Measurements from ENCODE around the gene PRDX6. TPM values are rescaled to one million over a fixed set of nuclear protein-coding genes. Genes with fewer than 3 reads are reported as not detected.

Gene PRDX6
- total and polyA plus RNA-seq, 2 donors (not counting 3 experiments of a cell fraction or from before 2014, with no cell fraction given), result 145 to 288 TPM

DNA sequence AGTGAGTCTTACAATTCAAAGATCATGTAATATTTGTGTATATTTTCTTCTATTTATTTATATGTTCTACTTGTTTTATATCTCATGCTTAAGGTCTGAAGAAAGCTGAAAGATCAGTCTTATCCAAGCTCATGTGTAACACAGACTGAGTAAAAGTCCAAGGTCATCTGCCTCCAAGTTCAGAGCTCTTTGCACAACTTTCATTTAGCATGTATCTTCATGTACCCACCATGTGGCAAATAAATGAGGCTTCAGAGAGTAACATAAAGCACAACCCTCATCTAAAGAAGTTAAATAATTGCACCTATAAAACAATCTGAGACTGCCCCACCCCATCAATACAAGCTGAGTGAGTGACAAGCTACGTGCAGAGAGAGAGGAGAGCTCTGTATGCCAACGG is 38.5 kb upstream of the PRDX6 start:
- Histone ChIP-seq H3K27ac (ENCODE audit: insufficient read depth, low read depth, low read length) (no peak overlapping the region), H3K36me3 (ENCODE audit: control insufficient read depth in 2 of 2, extremely low read depth in 1 of 2, insufficient read depth in 2 of 2, low read length in 2 of 2) (no peaks in the 10 kb centered on the region), H3K4me2 (ENCODE audit: insufficient read depth, low read length) (no peak overlapping the region), H3K79me2 (ENCODE audit: control insufficient read depth, insufficient read depth, low read length) (no peaks in the 10 kb centered on the region), H3K4me3 (replicated peaks in 1 of 3; ENCODE audit: insufficient read depth in 1 of 3, low read depth in 1 of 3, low read length in 3 of 3) (no peak overlapping the region), H3K9me3 (replicated peaks; ENCODE audit: control insufficient read depth, insufficient read depth, low read length) (no peaks in the 10 kb centered on the region), H2AFZ (ENCODE audit: low read depth, low read length) (no peak overlapping the region), H3K9ac (replicated peaks; ENCODE audit: extremely low read depth, insufficient read depth, low read length) (no peak overlapping the region), H3K27me3 (ENCODE audit: control insufficient read depth in 2 of 2, insufficient read depth in 2 of 2, low read length in 2 of 2) (no peaks in the 10 kb centered on the region), H3K4me1 (ENCODE audit: control insufficient read depth, extremely low read depth, insufficient read depth, low read length) (no peaks in the 10 kb centered on the region), H4K20me1 (replicated peaks; ENCODE audit: control insufficient read depth, extremely low read depth, insufficient read depth, low read length) (no peaks in the 10 kb centered on the region), H3K9me1 (replicated peaks; ENCODE audit: control insufficient read depth, extremely low read depth, insufficient read depth, low read length) (no peaks in the 10 kb centered on the region)
- dilution Hi-C loops (cut with MboI; ENCODE audit: extremely low pct_ligation_motif_present, low sequenced_read_pairs), result no loop called here
- DNase-seq (ENCODE audit: low read depth, low spot score) (no peak), FAIRE-seq (no peak)
- ChIA-PET POLR2A (no interaction called here), CTCF (interaction anchor here (1.0 to 1.8 kb wide), 7 partner anchors 8 to 779 kb away, joined by 3 to 5 read pairs (median 4); no protein-coding TSS in a partner anchor)
- no peak for TF ChIP-seq POLR2AphosphoS5 (IDR thresholded peaks at IDR 0.05; ENCODE audit: insufficient read depth, low read depth, low read length)
- no peak for TF ChIP-seq MYC (IDR thresholded peaks at IDR 0.05; ENCODE audit: low read depth, low read length)
- no peak for TF ChIP-seq EZH2 (IDR thresholded peaks at IDR 0.05; ENCODE audit: borderline replicate concordance, low read depth, low read length, severe bottlenecking)
- TF ChIP-seq CTCF (IDR thresholded peaks at IDR 0.05; ENCODE audit: extremely low read depth in 1 of 2, insufficient read depth in 1 of 2, low read depth in 1 of 2, low read length in 2 of 2), result no peak
- TF ChIP-seq FOS (IDR thresholded peaks at IDR 0.05; ENCODE audit: borderline replicate concordance, insufficient read depth, low read length), result no peak
- TF ChIP-seq GATA2 (IDR thresholded peaks at IDR 0.05; ENCODE audit: insufficient read depth, insufficient read length, low read depth, low read length), result no peak
- no peak for TF ChIP-seq JUN (IDR thresholded peaks at IDR 0.05; ENCODE audit: borderline replicate concordance, insufficient read depth, insufficient read length, low read depth)
- no peak for TF ChIP-seq POLR2A (IDR thresholded peaks at IDR 0.05; ENCODE audit: low read depth, low read length)
- TF ChIP-seq MAX (IDR thresholded peaks at IDR 0.05; ENCODE audit: insufficient read depth, insufficient read length), result no peak
- no TSS peak for BruUV-seq (replicated peaks)
- intact Hi-C loops (cut with micrococcal nuclease), result no loop called here
